Measurements from ENCODE around the gene MAPRE2.

MAPRE2 gene

GRCh38 chr18:35061336-35061735, 20.1 kb downstream of the MAPRE2 start:
- no peaks in the 10 kb centered on the region for H3K36me3 ChIP-seq
- TF ChIP-seq CTCF (IDR thresholded peaks at IDR 0.05), result no peak
- H3K27me3 ChIP-seq, result no peaks in the 10 kb centered on the region
- no peaks in the 10 kb centered on the region for H3K9me3 ChIP-seq
- no peaks in the 10 kb centered on the region for H3K4me1 ChIP-seq (ENCODE audit: control insufficient read depth in 1 of 2, insufficient read depth in 1 of 2, low read depth in 1 of 2, low read length in 1 of 2)
- H3K4me3 ChIP-seq (ENCODE audit: low read depth in 1 of 2, low read length in 1 of 2), result no peak overlapping the region
- no peak overlapping the region for H3K27ac ChIP-seq

- no peaks in the 10 kb centered on the region for H3K9me3 ChIP-seq
- H3K27ac ChIP-seq, result no peak overlapping the region
- H3K27me3 ChIP-seq, result no peaks in the 10 kb centered on the region
- no peaks in the 10 kb centered on the region for H3K36me3 ChIP-seq
- H3K4me1 ChIP-seq (ENCODE audit: control insufficient read depth in 1 of 2, insufficient read depth in 1 of 2, low read depth in 1 of 2, low read length in 1 of 2), result no peaks in the 10 kb centered on the region
- TF ChIP-seq CTCF (IDR thresholded peaks at IDR 0.05), result no peak
- H3K4me3 ChIP-seq (ENCODE audit: low read depth in 1 of 2, low read length in 1 of 2), result no peak overlapping the region
Observed at GRCh38 chr18:35061804-35062203, 20.6 kb downstream of the MAPRE2 start.

- Histone ChIP-seq H3K4me3 (ENCODE audit: low read depth in 1 of 2, low read length in 1 of 2) (no peak overlapping the region), H3K4me1 (ENCODE audit: control insufficient read depth in 1 of 2, insufficient read depth in 1 of 2, low read depth in 1 of 2, low read length in 1 of 2) (no peaks in the 10 kb centered on the region), H3K27me3 (no peaks in the 10 kb centered on the region), H3K9me3 (no peaks in the 10 kb centered on the region), H3K36me3 (no peaks in the 10 kb centered on the region), H3K27ac (no peak overlapping the region)
- no peak for TF ChIP-seq CTCF (IDR thresholded peaks at IDR 0.05)
Observed at GRCh38 chr18:35062408-35062807, 21.2 kb downstream of the MAPRE2 start.

DNA sequence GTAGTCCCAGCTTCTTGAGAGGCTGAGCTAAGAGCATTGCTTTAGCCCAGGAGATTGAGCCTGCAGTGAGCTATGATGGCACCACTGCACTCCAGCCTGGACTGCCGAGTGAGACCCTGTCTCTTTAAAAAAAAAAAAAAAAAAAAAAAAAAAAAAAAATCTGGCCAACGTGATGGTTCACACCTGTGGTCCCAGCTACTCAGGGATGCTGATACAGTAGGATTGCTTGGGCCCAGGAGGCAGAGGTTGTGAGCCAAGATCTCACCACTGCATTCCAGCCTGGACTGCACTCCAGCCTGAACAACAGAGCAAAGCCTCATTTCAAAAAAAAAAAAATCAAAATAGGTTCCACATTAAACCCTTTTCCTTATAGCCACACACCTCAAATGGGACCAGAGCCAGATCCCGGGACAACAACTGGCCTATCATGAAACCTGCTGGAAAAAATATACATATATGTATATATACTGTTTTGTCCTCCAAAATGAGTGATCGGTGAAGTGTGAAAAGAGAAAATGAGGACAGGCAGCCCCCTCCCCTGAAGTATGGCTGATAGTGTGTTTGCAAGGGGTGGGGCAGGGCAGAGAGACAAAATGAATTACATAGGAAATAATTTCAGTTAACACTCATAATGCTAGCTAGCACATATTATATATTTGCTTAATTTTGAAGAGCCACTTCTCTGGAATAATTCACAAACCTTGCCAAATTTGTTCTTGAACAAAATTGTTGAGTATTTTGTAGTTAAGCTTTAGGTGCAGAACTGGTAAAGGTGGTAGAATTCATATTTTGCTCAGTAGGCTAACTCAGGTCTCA, 22.9 kb downstream of the MAPRE2 start:
- no peak for TF ChIP-seq CTCF (IDR thresholded peaks at IDR 0.05)
- H3K9me3 ChIP-seq, result no peaks in the 10 kb centered on the region
- H3K4me3 ChIP-seq (ENCODE audit: low read depth in 1 of 2, low read length in 1 of 2), result no peak overlapping the region
- H3K36me3 ChIP-seq, result no peaks in the 10 kb centered on the region
- H3K27me3 ChIP-seq, result no peaks in the 10 kb centered on the region
- no peaks in the 10 kb centered on the region for H3K4me1 ChIP-seq (ENCODE audit: control insufficient read depth in 1 of 2, insufficient read depth in 1 of 2, low read depth in 1 of 2, low read length in 1 of 2)
- H3K27ac ChIP-seq, result no peak overlapping the region

DNA sequence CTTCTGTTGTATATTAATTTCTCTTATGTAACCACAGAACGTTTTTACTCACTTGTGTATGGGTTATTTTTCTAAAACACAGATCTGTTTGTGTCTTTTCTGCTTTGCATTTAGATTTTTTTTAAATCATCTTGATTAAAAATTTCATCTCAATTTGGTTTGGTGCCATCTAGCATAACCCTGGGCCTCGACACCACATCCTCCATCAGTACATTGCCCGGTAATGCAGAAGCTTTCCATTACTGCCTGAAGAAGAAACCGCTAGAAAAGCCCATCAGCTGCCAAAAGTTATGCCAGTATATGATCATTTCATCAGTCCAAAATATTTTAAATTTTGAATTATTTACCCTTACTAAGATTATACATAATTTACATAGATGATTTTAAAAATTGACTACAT, 26.2 kb downstream of the MAPRE2 start:
- Histone ChIP-seq H3K9me3 (no peaks in the 10 kb centered on the region), H3K4me1 (ENCODE audit: control insufficient read depth in 1 of 2, insufficient read depth in 1 of 2, low read depth in 1 of 2, low read length in 1 of 2) (peaks cover 0 to 5% of the 10 kb centered on the region in 2 experiments), H3K27ac (no peak overlapping the region), H3K27me3 (no peaks in the 10 kb centered on the region), H3K4me3 (ENCODE audit: low read depth in 1 of 2, low read length in 1 of 2) (no peak overlapping the region), H3K36me3 (peaks cover 6% of the 10 kb centered on the region)
- no peak for TF ChIP-seq CTCF (IDR thresholded peaks at IDR 0.05)
